NK-92 (cell line): Measurements from ENCODE around the gene RENBP.
"Not testable (repeated sequence)": the region's sequence is repeated elsewhere in the genome, so short reads cannot be mapped to it uniquely, and the experiment has no call there.

Experiments
- DNase-seq: peaks from one replicate; lab custom pipeline; 2025; ENCODE audit not compliant: unreplicated experiment; lab: John Stamatoyannopoulos, UW

Gene RENBP

GRCh38 chrX:153944140-153944799 is at the start of gene RENBP:
Gene RENBP (minus strand): TSS chrX:153944643. CDS start chrX:153944610, 33 bp downstream.
- no peak for DNase-seq

GRCh38 chrX:153993978-153994377 is 49.5 kb upstream of the RENBP start:
- DNase-seq, result no peak

GRCh38 chrX:153993079-153993478 is 48.6 kb upstream of the RENBP start:
- no peak for DNase-seq

- no peak for DNase-seq
Observed at GRCh38 chrX:153992180-153992579, 47.7 kb upstream of the RENBP start.

- no peak for DNase-seq
Observed at GRCh38 chrX:153991013-153991580, 46.7 kb upstream of the RENBP start.

GRCh38 chrX:153989973-153990655 is 45.7 kb upstream of the RENBP start:
- DNase-seq, result no peak

- DNase-seq, result no peak
Observed at GRCh38 chrX:153988493-153988892, 44.0 kb upstream of the RENBP start.

- DNase-seq, result no peak
Observed at GRCh38 chrX:153984351-153985178, 40.1 kb upstream of the RENBP start.

GRCh38 chrX:153983321-153983801 is 38.9 kb upstream of the RENBP start:
- no peak for DNase-seq

GRCh38 chrX:153981771-153982533 is 37.5 kb upstream of the RENBP start:
- DNase-seq, result no peak

GRCh38 chrX:153981231-153981630 is 36.8 kb upstream of the RENBP start:
- DNase-seq, result no peak

- not testable (repeated sequence) for DNase-seq
Observed at GRCh38 chrX:153980394-153980793, 36.0 kb upstream of the RENBP start.

GRCh38 chrX:153974726-153975286 is 30.4 kb upstream of the RENBP start:
- DNase-seq, result no peak

- DNase-seq, result no peak
Observed at GRCh38 chrX:153974003-153974725, 29.7 kb upstream of the RENBP start.

- DNase-seq, result no peak
Observed at GRCh38 chrX:153973127-153974002, 28.9 kb upstream of the RENBP start.

GRCh38 chrX:153972368-153973126 is 28.1 kb upstream of the RENBP start, which contains the start of gene TMEM187:
Gene TMEM187 (plus strand): TSS chrX:153972754. CDS start chrX:153982063, 9,309 bp downstream.
- DNase-seq, result peak; percentile 39

GRCh38 chrX:153971450-153972367 is 27.3 kb upstream of the RENBP start, which contains the start of gene HCFC1:
Gene HCFC1 (minus strand): TSS chrX:153971818. CDS start chrX:153970840, 978 bp downstream.
- DNase-seq, result no peak
